Fibroblast of skin of right quadriceps (primary cell): ENCODE results near the gene SUGCT.

ENCODE experiments used
- DNase-seq: peaks from one replicate; pipeline ENCODE4 v3.0.0-alpha.2; 2013

Gene SUGCT

GRCh38 chr7:40477094-40477493, 342.3 kb downstream of the SUGCT start:
- DNase-seq, result no peak

- no peak for DNase-seq
Measured at GRCh38 chr7:40482845-40483244, 348.0 kb downstream of the SUGCT start.

GRCh38 chr7:40483630-40484029, 348.8 kb downstream of the SUGCT start:
- no peak for DNase-seq

- no peak for DNase-seq
Measured at GRCh38 chr7:40489844-40490602, 355.2 kb downstream of the SUGCT start.

GRCh38 chr7:40490603-40490924, 355.8 kb downstream of the SUGCT start:
- DNase-seq, result peak; percentile 73

GRCh38 chr7:40492946-40493345, 358.1 kb downstream of the SUGCT start:
- DNase-seq, result peak; percentile 43

- peak; percentile 91 for DNase-seq
Measured at GRCh38 chr7:40493609-40494051, 358.8 kb downstream of the SUGCT start.

GRCh38 chr7:40498924-40499510, 364.2 kb downstream of the SUGCT start:
- peak; percentile 48 for DNase-seq

- peak; percentile 84 for DNase-seq
Measured at GRCh38 chr7:40499718-40500117, 364.9 kb downstream of the SUGCT start.

GRCh38 chr7:40500219-40500618, 365.4 kb downstream of the SUGCT start:
- DNase-seq, result no peak

- DNase-seq, result no peak
Measured at GRCh38 chr7:40502359-40502758, 367.6 kb downstream of the SUGCT start.

- no peak for DNase-seq
Measured at GRCh38 chr7:40506158-40506557, 371.4 kb downstream of the SUGCT start.

GRCh38 chr7:40507166-40507565, 372.4 kb downstream of the SUGCT start:
- no peak for DNase-seq

- no peak for DNase-seq
Measured at GRCh38 chr7:40509287-40509996, 374.6 kb downstream of the SUGCT start.

GRCh38 chr7:40516376-40516775, 381.6 kb downstream of the SUGCT start:
- DNase-seq, result peak; percentile 61

GRCh38 chr7:40519009-40519408, 384.2 kb downstream of the SUGCT start:
- no peak for DNase-seq

GRCh38 chr7:40520986-40521738, 386.4 kb downstream of the SUGCT start:
- no peak for DNase-seq

- no peak for DNase-seq
Measured at GRCh38 chr7:40525764-40526163, 391.0 kb downstream of the SUGCT start.

- peak; percentile 20 for DNase-seq
Measured at GRCh38 chr7:40526951-40527715, 392.3 kb downstream of the SUGCT start.

- DNase-seq, result peak; percentile 56
Measured at GRCh38 chr7:40527723-40528122, 392.9 kb downstream of the SUGCT start.

- peak; percentile 54 for DNase-seq
Measured at GRCh38 chr7:40530292-40530691, 395.5 kb downstream of the SUGCT start.

GRCh38 chr7:40531956-40532355, 397.2 kb downstream of the SUGCT start:
- no peak for DNase-seq

GRCh38 chr7:40535678-40536077, 400.9 kb downstream of the SUGCT start:
- DNase-seq, result no peak
